GM19328 (cell line): ENCODE results near the gene PLA2G2D.
"Not testable (repeated sequence)": the region's sequence is repeated elsewhere in the genome, so short reads cannot be mapped to it uniquely, and the experiment has no call there.

Source experiments
- ATAC-seq: cut with Tn5 transposase; IDR thresholded peaks from one replicate; pipeline ENCODE4 v1.9.1; 2021; ENCODE audit warnings: mild to moderate bottlenecking, moderate library complexity; ENCODE audit not compliant: unreplicated experiment

Gene PLA2G2D

GRCh38 chr1:20143318-20143717 is 24.0 kb upstream of the PLA2G2D start:
- ATAC-seq, result no peak

GRCh38 chr1:20142001-20142710 is 22.8 kb upstream of the PLA2G2D start:
- no peak for ATAC-seq

- no peak for ATAC-seq
Measured at GRCh38 chr1:20141466-20141865, 22.1 kb upstream of the PLA2G2D start.

- ATAC-seq, result no peak
Measured at GRCh38 chr1:20141001-20141400, 21.7 kb upstream of the PLA2G2D start.

- no peak for ATAC-seq
Measured at GRCh38 chr1:20139776-20140612, 20.7 kb upstream of the PLA2G2D start.

- no peak for ATAC-seq
Measured at GRCh38 chr1:20138961-20139550, 19.7 kb upstream of the PLA2G2D start, which contains the start of gene PLA2G2F. TSS of gene PLA2G2F (plus strand) at chr1:20139323. CDS start at chr1:20139428, 105 bp downstream.

GRCh38 chr1:20138346-20138745 is 19.0 kb upstream of the PLA2G2D start:
- ATAC-seq, result no peak

GRCh38 chr1:20137604-20138003 is 18.3 kb upstream of the PLA2G2D start:
- no peak for ATAC-seq

- ATAC-seq, result no peak
Measured at GRCh38 chr1:20137055-20137454, 17.7 kb upstream of the PLA2G2D start.

- ATAC-seq, result no peak
Measured at GRCh38 chr1:20136249-20136648, 16.9 kb upstream of the PLA2G2D start.

- ATAC-seq, result no peak
Measured at GRCh38 chr1:20134995-20135394, 15.7 kb upstream of the PLA2G2D start.

GRCh38 chr1:20130518-20130917 is 11.2 kb upstream of the PLA2G2D start:
- ATAC-seq, result not testable (repeated sequence)

- ATAC-seq, result no peak
Measured at GRCh38 chr1:20126806-20127440, 7.6 kb upstream of the PLA2G2D start.

- no peak for ATAC-seq
Measured at GRCh38 chr1:20126041-20126805, 6.9 kb upstream of the PLA2G2D start.

GRCh38 chr1:20125100-20125499 is 5.8 kb upstream of the PLA2G2D start:
- ATAC-seq, result no peak

- ATAC-seq, result no peak
Measured at GRCh38 chr1:20124456-20125057, 5.2 kb upstream of the PLA2G2D start.

GRCh38 chr1:20123722-20124455 is 4.6 kb upstream of the PLA2G2D start:
- ATAC-seq, result no peak

GRCh38 chr1:20120796-20121195 is 1.5 kb upstream of the PLA2G2D start:
- ATAC-seq, result no peak

- ATAC-seq, result no peak
Measured at GRCh38 chr1:20117236-20117635, 2.1 kb downstream of the PLA2G2D start.
